ENCODE measurements around the gene MAPK7.

The MAPK7 gene

GRCh38 chr17:19399750-19400450 is 21.6 kb downstream of the MAPK7 start:
- DNase-seq (ENCODE audit: low spot score) = no peak

DNA sequence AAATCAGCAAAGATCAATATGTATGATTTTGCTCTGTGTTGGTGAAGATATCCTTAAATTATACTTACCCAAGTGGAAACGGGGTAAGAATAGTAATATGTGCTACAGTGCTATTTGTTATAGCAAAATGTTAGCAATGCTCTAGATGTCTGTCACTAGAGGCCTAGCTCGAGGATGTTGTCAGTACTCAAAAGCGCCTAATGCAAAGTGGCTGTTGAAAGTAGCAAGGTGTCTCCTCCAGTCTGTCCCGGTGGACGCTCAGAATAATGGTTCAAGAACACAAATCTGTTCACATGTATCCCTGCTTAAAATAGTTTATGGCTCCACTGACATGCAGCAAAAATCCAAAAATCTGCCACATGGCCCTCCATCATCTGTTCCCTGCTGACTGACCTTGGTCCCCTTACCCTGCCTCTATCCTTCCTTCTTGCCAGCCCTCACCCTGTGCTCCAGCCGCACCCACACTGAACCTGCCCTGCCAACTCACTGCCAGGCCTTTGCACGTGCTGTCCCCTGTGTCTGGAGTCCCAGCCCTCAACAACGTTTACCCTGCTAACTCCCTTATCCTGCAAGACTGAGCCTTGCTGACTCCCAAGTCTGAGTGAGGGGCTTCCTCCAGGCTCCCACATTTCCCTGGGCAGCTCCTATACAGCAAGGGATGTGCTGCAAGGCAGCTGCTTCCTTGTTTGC is 23.2 kb downstream of the MAPK7 start:
- no peak for DNase-seq (ENCODE audit: low spot score)

- no peak for DNase-seq (ENCODE audit: low spot score)
Observed at GRCh38 chr17:19402171-19402570, 23.9 kb downstream of the MAPK7 start.

DNA sequence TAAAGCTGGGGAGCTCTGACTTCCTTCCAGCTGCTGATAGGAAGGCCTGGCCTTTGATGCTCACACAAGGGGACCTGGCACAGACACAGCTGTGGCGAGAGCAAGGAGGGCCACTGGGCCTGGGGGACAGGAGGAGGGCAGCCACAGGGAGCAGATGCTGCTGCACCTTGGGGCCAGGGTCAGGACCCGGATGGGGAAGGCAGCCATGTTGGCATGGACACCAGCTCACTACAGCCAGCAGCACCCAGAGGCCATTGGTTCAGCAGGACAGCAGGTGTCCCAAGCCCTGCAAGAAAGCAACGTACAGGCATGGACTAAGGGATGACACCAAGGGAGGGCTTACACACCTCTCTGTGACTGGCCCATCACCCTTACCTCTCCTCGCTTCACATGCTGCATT is 24.7 kb downstream of the MAPK7 start:
- DNase-seq (ENCODE audit: low spot score) = no peak

DNA sequence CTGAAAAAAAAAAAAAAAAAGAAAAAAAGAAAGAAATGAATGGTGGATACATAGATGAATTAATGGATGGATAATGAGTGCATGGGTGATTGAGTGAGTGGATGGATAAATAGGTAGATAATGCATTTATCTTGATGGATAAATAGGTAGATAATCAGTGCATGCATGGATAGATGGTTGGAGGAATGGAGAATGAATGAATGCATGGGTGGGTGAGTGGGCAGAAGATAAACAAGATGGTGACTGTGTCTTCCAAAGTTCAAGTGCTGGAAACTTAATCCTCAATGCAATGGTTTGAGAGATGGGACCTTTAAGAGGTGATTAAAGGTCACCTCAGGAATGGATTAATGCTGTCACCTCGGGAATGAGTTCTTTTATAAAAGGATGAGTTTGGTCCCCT is 26.0 kb downstream of the MAPK7 start:
- no peak for DNase-seq (ENCODE audit: low spot score)

GRCh38 chr17:19405114-19405513 is 26.8 kb downstream of the MAPK7 start:
- no peak for DNase-seq (ENCODE audit: low spot score)

GRCh38 chr17:19407601-19408345 is 29.5 kb downstream of the MAPK7 start:
- DNase-seq (ENCODE audit: low spot score) = no peak

GRCh38 chr17:19408346-19408710 is 30.0 kb downstream of the MAPK7 start:
- no peak for DNase-seq (ENCODE audit: low spot score)

DNA sequence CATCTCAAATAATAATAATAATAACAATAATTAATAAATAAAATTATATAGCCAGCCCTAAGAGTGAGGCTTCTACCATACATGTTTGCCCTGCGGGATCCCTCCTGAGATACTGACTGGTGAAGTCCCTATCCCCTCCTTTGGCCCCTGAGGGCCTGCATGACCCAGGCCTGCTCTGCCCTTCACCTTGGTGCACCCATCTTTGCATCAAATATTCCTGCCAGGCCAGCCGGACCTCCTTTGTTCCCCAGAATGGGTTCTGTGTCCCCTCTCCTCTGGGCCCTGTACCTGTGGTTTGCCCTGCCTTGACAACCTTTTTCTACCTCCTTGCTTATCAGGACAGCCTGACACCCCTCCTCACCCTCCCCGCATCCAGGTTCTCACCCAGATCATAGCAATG is 30.8 kb downstream of the MAPK7 start:
- DNase-seq (ENCODE audit: low spot score) = no peak

DNA sequence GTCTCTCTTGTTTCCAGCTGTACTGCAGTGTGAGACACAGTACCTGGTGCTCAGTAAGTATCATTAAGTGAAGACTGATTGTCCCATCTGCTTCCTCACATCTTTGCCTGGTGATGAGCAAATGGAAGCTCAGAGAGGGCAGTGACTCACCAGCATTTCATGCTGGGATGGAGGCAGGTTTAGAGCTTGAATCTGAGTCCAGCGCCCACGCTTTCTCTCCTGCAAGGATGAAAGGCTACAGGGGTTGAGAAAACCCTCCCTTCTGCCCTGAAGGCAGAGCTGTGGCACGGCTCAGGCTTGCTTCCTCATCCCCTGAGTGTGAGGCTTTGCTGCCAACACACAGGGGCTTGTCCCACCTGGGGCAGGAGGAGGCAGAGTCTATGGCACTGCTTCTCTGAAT is 31.2 kb downstream of the MAPK7 start:
- DNase-seq (ENCODE audit: low spot score) = no peak

DNA sequence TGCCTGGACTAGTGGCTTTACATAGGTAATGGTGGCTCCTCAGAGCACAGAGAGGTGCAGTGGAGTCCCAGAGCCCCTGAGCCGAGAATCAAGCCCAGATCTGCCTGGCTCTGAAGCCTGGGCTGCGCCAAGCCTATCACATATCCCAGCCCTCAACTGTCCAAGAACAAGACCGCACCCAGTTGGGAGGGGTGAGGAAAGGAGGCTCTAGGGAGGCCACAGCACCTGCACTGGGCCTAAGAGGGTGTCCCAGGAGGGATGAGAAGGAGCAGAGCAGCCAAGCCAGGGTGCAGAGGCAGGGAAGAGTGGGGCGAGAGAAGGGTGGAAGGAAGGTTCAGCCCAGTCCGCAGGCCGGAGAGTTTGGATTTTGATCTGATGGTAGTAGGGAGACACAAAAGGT is 31.8 kb downstream of the MAPK7 start:
- DNase-seq (ENCODE audit: low spot score) = no peak

GRCh38 chr17:19410875-19411620 is 32.8 kb downstream of the MAPK7 start, which contains the start of gene RNF112:
RNF112 (plus strand) TSS chr17:19411232; CDS start chr17:19411409, 177 bp downstream.
- no peak for DNase-seq (ENCODE audit: low spot score)

DNA sequence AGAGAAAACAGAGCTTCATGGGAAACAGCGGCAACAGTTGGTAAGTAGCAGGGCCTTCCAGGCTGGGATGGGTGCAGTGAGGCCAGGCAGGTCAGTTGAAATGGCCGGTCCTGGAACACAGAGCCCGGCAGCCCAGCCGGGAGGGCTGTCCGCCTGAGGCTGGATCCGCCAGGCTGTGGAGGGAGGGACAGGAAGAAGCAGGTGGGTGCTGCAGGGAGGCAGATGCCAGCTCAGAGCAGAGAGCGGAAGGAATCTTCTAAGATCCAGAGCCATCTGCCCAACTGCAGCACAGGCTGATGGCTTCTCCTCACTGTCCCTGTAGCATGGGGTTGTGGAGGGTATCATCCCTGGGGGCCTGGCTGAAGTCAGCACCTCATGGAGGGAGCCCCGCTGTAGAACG is 33.3 kb downstream of the MAPK7 start:
- DNase-seq (ENCODE audit: low spot score) = no peak

- no peak for DNase-seq (ENCODE audit: low spot score)
Observed at GRCh38 chr17:19412510-19412909, 34.2 kb downstream of the MAPK7 start.

- DNase-seq (ENCODE audit: low spot score) = no peak
Observed at GRCh38 chr17:19412984-19413383, 34.7 kb downstream of the MAPK7 start.

- no peak for DNase-seq (ENCODE audit: low spot score)
Observed at GRCh38 chr17:19413761-19414160, 35.5 kb downstream of the MAPK7 start.

GRCh38 chr17:19414396-19415280 is 36.3 kb downstream of the MAPK7 start:
- DNase-seq (ENCODE audit: low spot score) = no peak

DNA sequence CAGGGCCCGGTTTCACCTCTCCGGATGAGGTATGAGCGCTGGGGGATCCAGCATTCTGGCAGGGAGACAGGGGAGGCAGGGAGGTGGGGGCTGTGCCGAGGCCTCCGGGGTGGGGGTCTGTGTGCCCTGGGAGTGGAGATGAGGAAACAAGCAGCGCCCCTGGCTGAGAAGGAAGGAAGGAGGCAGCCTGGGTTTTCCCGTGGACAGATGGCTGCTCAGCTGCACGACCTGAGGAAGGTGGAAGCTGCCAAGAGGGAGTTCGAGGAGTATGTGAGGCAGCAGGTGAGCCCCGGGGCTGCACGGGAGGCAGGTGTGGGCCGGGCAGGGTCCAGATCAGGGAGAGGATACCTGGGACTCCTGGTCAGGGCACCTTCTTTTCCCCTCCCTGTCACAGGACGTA is 37.0 kb downstream of the MAPK7 start:
- DNase-seq (ENCODE audit: low spot score) = no peak

- no peak for DNase-seq (ENCODE audit: low spot score)
Observed at GRCh38 chr17:19415806-19416775, 37.8 kb downstream of the MAPK7 start.

DNA sequence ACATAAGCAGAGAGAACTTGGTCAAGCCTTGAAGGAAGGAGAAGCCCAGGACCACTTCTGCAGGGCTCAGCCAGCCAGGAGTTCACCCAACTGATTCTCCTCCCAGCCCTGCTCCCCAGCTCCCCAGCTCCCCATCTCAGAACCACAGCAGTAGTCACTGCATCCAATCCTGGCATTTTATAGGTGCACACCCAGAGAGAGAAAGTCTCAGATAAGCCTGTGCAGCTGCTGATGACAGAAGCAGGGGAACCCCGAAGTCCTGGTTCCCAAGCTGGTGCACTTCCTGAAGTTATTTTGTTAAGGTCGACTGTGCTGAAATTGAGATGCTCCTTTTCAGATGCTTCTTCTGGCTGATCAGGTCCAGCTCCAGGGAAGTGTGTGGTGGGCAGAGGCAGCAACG is 39.3 kb downstream of the MAPK7 start:
- DNase-seq (ENCODE audit: low spot score) = no peak
